Measurements from ENCODE around the gene CABP2. TPM values are rescaled to one million over a fixed set of nuclear protein-coding genes. Genes with fewer than 3 reads are reported as not detected.
A peak's percentile ranks its signal among the peaks of the same experiment; 100 is the strongest.
"Not testable (repeated sequence)": the region's sequence is repeated elsewhere in the genome, so short reads cannot be mapped to it uniquely, and the experiment has no call there.

CABP2 gene
- total RNA-seq: not detected in 2 replicates
- polyA plus RNA-seq (2012): not detected

DNA sequence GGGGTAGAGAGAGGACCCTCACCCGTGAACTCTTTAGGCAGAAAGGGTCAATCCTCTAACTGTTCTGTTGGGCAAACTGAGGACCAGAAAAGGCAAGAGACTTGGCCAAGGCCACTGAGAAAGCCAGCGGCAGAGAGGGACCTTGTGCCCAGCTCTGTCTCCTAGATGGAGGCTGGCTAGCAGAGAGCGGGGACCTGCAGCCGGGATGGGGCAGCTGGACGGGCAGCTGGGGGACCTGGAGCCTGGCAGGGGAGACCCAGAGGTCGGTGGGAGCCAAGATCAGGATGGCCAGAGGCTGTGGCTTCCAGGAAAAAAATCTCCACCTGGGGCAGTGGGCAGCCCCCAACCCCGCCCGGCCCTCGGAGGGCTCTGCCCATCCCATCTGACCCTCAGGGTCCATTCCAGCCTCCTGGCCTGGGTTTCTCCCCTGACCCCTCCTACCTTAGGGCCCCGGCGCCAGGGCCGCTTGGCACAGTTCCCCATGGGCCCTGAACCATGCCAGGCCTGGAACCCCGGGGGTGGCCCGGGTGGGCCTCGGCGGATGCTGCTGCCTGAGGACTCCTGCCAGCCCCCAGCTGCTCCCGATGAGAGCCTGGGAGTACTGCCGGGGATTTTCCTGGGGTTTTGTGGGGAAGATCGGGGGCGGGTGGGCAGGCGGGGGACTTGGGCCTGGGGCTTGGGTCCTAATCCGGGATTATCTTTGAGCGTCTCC lies at the start of gene CABP2:
CABP2 (minus strand) TSS at position 603 of the 712 bp plus-strand sequence; CDS start at position 483, 120 bp downstream.
- DNase-seq (ENCODE audit: low read depth): no peak

DNA sequence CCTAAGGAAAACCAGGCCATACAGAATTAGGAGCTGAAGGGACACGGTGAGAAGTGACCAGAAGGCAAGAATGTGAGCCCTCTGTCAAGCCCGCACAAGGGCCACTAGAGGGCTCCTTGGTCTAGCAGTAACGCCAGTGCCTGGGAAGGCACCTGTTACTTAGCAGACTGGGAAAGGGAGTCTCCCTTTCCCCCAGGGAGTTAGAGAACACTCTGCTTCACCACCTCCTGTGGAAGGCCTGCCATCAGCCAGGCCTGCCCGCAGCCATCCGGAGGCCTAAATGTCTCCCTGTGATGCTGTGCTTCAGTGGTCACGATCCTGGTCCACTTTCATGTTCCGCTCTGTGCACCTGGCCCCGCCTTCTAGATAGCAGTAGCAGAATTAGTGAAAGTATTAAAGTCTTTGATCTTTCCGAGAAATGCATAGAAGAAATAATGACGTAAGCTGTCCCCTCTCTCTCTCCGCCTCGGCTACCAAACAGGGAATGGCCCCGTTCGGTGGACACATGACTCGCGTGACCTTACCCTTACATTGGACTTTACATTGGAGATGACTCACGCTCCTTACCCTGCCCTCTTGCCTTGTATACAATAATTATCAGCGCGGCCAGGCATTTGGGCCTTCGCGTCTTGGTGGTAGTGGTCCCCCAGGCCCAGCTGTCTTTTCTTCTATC lies 49.6 kb upstream of the CABP2 start:
- peak; percentile 86 for DNase-seq (ENCODE audit: low read depth)

DNA sequence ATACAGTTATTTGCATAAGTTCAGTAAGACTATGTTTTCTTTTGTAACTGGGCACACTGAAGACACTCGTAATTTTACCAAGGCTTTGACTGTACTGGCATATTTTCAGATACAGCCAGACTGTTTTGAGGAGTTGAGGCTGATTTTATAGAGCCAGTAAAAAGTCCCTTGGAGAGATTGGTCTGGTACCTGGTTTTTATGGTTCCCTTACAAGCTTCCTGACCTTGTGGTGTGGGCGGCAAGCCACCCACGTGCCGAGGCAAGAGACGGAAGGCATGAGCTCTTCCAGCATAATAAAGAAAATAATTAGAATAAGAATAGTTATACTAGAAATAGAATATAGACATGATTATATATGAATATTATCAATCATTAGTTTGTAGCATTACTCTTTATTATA lies 49.1 kb upstream of the CABP2 start:
- no peak for DNase-seq (ENCODE audit: low read depth)

DNA sequence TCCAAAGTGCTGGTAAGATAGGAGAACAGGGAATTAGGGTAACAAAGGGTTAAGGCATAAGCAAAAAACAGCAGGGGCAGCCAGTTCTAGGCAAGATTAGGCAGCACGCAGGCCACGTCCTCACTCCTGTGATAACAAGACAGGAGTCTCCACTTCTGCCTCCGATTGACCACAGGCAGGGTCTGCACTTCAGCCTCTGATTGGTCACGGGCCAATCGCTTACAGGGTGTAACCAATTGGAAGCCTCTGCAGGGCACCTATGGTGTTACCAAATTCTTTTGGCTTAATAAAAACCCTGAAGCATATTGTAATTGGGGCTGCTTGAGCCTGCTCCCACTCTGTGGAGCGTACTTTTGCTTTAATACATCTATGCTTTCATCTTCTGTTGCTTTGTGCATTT lies 48.2 kb upstream of the CABP2 start:
- DNase-seq (ENCODE audit: low read depth): no peak

DNA sequence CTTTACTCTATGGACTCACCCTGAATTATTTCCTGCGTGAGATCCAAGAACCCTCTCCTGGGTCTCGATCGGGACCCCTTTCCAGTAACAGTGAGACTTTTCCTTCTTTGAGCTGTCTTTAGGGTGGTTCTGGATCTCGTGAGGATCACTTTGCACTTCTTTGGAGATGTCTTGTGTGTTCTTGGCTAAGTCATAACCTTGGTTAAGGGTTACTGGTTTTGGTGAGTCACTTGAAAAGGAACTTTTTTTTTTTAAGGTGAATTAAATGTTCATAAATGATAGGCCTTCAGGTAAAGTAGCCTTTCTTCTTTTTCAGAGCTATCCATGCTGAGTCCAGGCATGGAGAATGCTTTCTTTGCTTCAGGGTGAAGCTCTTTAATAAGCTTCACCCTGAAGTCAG lies 41.0 kb upstream of the CABP2 start:
- DNase-seq (ENCODE audit: low read depth): no peak

DNA sequence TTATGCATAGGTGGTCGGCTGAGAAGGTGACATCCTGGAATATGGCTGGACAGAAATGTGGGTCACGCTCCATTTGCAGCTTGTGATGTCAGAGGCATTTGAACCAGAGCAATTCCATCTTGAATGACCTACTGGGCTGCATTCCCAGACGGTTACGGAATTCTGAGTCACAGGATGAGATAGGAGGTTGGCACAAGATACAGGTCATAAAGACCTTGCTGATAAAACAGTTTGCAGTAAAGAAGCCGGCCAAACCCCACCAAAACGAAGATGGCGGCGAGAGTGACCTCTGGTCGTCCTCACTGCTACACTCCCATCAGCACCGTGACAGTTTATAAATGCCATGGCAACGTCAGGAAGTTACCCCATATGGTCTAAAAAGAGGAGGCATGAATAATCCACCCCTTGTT lies 40.5 kb upstream of the CABP2 start:
- peak; percentile 84 for DNase-seq (ENCODE audit: low read depth)

DNA sequence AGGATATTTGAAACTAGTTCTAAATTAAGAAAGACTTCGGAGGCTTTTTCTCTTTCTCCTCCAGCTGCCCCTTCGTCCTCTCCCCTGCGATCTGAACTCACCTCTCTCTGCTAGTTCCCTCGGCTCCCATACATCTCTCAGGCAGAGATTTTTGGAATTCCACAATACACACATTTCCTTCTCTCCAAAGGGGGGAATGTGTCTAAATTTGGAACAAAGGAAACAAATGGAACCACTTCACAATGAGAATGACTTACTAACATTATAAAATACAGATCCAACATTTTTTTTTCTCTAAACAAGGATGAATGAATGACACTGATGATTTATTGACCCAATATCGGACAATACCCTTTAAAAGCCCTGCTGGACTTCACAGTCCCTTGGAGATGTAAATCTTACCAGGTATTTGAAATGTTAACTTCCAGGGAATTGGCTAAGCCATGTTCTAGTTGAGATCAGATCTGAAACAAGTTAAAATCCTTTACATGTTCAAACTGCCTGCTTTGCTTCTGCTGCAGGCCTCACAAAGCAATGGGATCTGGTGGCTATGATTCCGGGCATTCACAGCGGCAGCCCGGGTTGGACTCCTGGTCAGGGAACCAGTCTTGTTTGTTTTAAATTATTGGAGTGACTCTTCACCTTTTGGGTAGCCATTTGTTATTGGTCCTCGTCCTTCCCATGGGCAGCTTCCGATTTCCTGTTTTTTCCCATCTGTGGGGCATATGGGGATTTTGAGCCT lies 39.9 kb upstream of the CABP2 start:
- no peak for DNase-seq (ENCODE audit: low read depth)

DNA sequence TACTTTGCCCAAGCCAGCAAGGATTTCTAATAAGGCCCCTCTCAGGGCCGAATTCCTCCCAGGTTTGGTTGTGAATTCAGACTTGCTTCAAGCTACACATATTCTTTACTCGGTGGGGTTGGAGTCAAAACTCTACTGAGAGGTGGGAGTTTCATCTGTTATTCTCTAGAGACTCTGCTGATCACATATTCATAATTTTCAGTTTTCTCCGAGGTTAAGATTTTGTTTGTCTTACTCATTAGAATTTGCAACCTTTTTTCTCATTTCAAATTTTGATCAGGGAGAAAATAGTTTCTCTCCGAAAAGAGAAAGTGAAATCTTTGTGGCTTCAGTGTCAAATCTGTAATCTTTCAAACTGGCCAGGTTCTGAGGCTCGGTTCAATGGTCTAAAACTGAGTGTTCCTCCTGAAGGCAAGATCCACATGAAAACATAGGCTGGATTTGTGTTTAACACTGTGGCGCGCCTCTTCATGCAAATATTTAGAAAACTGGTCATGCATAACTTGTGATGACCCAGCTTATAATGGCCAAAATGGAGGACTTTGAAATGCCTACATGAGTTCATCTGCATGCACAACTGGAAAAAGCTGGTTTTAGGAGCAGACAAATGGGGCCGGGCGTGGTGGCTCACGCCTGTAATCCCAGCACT lies 38.8 kb upstream of the CABP2 start:
- DNase-seq (ENCODE audit: low read depth): no peak

DNA sequence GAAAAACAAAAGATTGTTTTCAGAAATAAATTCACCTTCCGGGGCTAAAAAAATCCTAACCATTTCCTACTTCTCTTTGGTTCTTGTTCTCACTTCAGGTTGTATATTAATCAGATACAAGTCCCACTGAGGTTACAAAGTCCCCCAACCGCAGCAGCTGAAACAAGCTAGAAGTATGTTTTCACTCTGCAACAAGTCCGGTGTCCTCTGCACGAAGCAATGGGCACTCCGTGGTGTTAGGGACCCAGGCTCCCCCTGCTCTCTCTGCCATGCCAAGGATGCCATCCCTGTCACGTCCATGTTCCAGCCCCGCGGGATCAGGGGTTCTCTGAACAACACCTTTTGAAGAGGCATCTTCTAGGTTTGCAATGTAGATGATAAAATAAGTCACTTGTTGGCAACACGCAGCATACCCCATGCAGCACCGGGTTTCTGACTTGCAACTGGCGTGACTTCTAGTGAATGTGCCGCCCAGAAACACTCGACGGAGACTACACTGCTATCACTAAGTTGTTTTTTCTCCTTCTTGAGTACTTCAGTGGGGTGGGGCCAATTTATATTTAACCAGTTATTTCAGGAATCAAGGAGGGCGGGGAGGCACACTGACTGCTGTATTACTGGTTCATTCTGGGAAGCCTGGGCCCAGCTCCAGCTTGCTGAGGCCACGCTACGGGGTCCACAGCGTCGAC lies 35.0 kb upstream of the CABP2 start:
- peak; percentile 51 for DNase-seq (ENCODE audit: low read depth)

DNA sequence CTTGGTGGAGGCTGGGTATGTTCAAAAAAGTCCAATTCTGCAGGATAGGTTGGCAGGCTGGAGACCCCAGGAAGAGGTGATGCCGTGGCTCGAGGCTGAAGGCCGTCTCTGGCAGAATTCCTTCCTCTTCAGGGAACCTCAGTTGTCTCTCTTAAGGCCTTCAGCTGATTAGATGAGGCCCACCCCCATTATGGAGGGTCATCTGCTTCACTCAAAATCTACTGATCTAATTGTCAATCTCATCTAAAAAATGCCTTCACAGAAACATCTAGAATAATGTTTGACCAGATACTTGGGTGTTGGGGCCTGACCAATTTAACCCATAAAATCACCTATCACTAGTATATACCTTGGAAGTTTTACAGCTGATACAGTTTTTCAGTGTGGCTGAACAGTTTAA lies 33.0 kb upstream of the CABP2 start:
- DNase-seq (ENCODE audit: low read depth): no peak

DNA sequence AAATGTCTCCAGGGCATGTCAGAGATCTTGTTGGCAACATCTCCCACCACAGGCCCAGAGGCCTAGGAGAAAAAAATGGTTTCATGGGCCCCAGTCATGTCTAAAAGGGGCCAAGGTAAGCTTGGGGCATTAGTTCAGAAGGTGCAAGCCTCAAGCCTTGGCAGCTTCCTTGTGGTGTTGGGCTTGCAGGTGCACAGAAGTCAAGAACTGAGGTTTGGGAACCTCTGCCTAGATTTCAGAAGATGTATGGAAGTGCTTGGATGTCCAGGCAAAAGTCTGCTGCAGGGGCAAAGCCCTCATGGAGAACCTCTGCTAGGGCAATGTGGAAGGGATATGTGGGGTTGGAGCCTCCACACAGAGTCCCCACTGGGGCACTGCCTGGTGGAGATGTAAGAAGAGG lies 28.5 kb upstream of the CABP2 start:
- not testable (repeated sequence) for DNase-seq (ENCODE audit: low read depth)

DNA sequence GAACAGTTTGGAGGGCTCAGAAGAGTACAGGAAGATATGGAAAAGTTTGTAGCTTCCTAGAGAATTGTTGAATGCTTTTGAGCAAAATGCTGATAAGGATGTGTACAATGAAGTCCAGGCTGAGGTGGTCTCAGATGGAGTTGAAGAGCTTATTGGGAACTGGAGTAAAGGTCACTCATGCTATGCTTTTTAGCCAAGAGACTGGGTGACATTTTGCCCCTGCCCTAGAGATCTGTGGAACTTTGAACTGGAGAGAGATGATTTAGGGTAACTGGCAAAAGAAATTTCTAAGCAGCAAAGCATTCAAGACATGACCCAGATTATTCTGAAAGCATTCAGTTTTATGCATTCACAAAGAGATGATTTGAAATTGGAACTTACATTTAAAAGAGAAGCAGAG lies 27.9 kb upstream of the CABP2 start:
- no peak for DNase-seq (ENCODE audit: low read depth)

DNA sequence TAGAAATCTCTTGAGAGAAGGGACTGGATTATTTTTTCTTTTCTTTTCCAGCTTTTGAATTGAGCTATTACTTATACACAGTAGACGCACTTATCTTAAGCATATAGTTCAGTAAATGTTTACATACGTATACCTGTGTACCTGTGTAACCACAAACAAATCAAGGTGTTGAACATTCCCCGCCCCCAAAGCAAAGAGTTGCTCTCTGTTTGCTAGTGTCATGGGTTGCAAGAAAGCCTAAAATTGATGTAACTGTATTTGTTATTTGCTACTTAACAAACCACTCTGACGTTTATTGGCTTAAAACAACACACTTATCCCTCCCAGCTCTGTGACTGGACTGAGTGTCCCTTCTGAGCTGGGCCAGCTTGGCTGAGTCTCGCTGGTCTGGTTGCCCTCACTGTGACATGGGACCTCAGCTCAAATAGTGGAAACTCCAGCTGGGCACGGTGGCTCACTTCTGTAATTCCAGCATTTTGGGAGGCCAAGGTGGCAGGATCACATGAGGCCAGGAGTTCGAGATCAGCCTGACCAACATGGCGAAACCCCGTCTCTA lies 25.4 kb upstream of the CABP2 start:
- DNase-seq (ENCODE audit: low read depth): no peak

DNA sequence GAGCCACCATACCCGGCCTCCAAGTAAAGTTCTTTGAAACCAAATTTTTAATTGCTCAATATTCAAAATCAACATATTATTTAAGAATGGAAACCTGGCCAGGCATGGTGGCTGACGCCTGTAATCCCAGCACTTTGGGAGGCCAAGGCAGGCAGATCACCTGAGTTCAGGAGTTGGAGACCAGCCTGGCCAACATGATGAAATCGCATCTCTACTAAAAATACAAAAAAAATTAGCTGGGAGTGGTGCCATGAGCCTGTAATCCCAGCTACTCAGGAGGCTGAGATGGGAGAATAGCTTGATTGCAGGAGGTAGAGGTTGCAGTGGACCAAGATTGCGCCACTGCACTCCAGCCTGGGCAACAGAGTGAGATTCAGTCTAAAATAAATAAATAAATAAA lies 24.9 kb upstream of the CABP2 start:
- not testable (repeated sequence) for DNase-seq (ENCODE audit: low read depth)

DNA sequence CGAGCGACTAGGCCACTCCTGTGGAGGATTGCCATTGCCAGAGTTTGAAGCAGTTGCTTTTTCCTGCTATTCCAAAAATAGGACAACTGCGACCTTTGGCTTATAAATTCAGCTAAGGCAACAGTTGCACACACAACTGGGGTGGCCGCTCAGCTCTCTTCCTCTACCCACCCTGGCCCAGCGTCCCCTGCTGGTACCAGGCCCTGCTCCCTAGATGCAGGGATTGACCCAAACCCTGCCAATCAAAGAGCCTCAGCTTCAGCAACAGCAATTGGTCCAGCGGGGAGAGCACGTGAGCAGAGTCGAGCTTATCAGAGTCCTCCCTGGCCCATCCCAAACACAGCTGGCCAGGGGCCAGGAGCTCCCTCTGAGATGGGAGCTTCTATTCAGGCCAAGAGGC lies 22.0 kb upstream of the CABP2 start:
- no peak for DNase-seq (ENCODE audit: low read depth)

DNA sequence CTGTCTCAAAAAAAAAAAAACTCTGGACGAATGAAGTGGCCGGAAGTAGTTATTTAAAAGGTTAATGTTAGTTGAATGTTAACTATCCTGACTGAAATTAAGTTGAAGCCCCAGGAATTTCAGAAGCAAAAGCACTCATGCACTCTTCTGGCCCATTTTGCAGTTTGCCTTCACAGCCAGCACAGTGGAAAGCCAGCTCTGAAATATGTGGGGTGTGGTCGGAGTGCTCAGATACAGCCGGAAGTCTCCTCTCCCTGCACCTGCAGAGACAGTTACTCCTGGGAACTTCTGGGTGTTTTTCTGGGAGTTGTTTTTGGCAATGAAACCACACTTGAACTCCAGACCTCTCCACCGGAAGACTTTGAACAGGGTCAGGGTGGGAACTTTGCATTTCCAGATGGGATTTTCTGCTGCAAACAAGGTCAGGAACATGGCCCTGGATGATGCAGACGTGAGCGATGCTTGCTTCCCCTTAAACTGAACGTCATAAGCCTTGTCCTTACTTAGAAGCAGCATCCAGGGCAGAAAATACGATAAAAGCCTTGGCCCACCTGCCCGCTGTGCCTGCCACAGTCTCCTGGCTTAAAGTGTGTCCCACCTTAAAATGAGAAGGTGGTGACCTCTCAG lies 21.5 kb upstream of the CABP2 start:
- no peak for DNase-seq (ENCODE audit: low read depth)

DNA sequence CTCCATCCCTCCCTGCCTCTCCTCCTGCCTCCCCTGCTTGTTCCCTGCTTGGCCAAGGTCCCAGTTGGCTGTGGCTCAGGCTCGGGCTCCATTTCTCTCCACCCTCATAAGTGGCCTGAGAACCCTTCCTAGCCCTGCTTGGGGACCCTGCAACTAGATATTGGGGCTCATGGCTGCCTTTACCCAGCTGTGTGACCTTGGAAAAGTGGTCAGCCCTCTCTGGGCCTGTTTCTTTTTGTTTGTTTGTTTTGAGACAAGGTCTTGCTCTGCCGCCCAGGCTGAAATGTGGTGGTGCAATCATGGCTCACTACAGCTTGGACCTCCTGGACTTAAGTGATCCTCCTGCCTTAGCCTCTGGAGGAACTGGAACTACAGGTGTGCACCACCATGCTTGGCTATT lies 20.3 kb upstream of the CABP2 start:
- no peak for DNase-seq (ENCODE audit: low read depth)

DNA sequence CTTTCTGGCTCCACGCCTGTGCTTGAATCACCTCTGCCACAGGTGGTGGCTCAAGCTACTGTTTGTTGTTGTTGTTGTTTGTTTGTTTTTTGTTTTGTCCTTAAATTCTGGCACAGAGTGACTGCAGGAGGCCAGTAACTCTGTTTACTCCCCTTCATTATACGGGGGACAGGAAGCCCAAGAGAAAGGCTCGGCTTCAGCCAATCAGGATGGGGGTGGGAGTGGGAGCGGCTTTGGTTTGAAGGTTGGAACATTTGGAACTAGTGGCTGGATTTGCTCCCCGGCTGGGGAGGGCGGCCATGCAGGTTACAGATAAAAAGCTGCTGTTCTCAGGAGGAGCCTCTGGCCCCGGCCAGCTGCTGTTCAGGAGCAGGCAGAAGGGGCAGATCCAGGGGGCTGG lies 19.7 kb upstream of the CABP2 start:
- DNase-seq (ENCODE audit: low read depth): no peak

DNA sequence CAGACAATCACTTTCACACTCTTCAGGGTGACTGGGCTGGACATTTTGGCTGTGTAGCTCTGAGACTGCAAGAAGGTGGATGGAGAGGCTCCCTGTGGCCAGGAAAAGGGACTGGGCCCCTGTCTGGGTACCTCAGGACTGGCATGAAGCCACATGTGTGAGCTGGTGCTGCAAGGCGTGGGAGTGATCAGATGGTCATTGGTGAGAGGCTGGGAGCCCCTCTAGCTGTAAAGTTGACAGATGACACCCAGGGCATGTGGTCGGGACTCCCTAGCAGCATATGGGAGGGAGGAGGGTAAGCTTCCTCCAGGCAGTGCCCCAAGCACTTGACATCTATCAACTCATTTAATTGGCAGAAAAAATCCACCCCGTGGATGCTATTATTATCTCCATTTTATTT lies 18.9 kb upstream of the CABP2 start:
- DNase-seq (ENCODE audit: low read depth): no peak

DNA sequence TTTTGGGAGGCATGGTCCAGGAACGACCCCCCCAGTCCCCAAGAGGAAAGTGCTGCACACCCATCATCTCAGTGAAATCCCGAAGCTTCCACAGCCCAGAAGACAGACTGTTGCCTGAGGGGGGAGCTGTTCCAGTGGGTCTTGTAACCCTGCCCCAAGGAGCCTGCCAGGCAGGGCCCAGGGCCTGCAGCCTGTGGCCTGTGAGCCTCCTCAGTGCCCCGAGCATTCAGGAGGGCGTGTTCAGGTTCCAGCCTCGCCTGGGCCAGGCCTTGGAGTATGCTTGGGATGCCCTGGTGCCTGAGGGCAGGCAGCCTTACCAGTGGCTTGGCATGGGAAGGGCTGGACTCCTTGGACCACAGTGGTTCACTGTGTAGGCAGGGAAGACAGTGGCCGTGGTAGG lies 18.0 kb upstream of the CABP2 start:
- DNase-seq (ENCODE audit: low read depth): no peak

All from myocyte (in vitro differentiated cells).